ENCODE data around the gene WDR73. TPM values are rescaled to one million over a fixed set of nuclear protein-coding genes. Genes with fewer than 3 reads are reported as not detected.

WDR73 gene
- total RNA-seq, 1 donor from 2014 or later = 46.8 TPM

DNA sequence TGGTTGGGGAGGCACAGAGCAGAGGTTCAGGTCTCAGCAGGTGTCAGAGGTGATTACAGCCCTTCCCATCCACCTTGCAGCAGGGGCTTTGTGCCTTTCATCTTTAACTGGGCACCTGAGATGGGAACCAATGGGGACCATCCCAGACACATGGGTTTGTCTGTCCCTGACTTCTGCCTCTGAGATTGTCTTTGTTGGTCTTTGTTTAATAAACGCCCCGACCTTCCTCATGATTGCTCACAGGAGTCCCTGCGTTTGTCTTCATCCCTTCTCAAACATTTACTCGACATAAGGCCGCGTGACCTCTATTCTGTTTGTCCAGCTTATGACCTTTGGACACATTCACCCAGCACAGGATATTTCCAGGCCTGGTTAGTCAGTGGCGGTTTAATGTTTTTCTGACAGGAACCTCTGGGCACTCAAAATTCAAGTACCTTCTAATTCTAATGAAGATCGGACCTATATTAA, 47.4 kb downstream of the WDR73 start:
- Mint-ChIP-seq H3K27me3 (ENCODE audit: insufficient read depth, low read depth) (no peaks in the 10 kb centered on the region), H3K36me3 (peaks cover 42% of the 10 kb centered on the region), H3K9me3 (no peaks in the 10 kb centered on the region), H3K27ac (no peak overlapping the region), H3K4me1 (peaks cover 12% of the 10 kb centered on the region), H3K4me3 (no peak overlapping the region)
- Histone ChIP-seq H3K9me3 (ENCODE audit: low read depth) (no peaks in the 10 kb centered on the region), H3K9ac (no peak overlapping the region), H3K4me1 (peaks cover under 1% of the 10 kb centered on the region), H2AFZ (replicated peaks) (no peak overlapping the region), H3K27ac (no peak overlapping the region), H3F3A (ENCODE audit: low read depth) (no peaks in the 10 kb centered on the region), H3K27me3 (peaks cover 31% of the 10 kb centered on the region), H3K36me3 (no peaks in the 10 kb centered on the region), H4K20me1 (ENCODE audit: low read depth) (peaks cover 51% of the 10 kb centered on the region), H3K4me2 (no peak overlapping the region), H3K4me3 (no peak overlapping the region), H3K79me2 (ENCODE audit: low read depth) (peaks cover under 1% of the 10 kb centered on the region)
- DNase-seq (ENCODE audit: low spot score) = no peak
- no peak for TF ChIP-seq EZH2 (IDR thresholded peaks at IDR 0.05)
- no peak for TF ChIP-seq CTCF (IDR thresholded peaks at IDR 0.05)
- no peak for TF ChIP-seq EZH2phosphoT487 (IDR thresholded peaks at IDR 0.05)

- H3F3A ChIP-seq (ENCODE audit: low read depth) = no peaks in the 10 kb centered on the region
These were observed 48.6 kb downstream of the WDR73 start for GRCh38 chr15:84605554-84605882.

DNA sequence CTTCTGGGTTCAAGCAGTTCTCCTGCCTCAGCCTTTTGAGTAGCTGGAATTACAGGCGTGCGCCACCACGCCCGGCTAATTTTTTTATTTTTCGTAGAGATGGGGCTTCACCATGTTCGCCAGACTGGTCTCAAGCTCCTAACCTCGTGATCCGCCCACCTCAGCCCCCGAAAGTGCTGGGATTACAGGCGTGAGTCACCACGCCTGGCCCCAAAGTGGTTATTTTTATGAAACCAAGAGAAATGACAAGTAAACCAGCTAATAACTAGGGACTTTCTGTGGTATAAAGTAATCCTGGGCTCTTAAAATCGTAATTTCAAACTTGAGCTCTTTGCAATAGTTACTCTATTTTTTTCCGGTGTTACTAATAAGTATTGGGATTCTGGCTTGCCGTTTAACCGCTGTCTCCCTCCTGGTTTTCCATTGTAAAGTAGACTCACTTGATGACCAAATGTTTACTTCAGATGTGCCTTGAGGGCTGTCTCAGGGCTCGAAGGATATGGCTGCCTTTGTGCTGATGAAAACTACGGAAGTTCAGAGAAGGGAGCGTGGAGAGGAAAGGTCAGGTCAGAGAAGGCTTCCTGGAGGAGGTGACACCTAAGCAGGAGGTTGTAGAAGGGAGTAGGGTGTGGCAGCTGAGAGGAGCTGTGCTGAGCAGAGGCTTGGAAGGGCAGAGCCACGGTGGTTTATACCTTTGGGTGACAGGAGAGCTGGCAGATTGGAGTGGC, 49.1 kb downstream of the WDR73 start:
- peaks cover 5% of the 10 kb centered on the region for H3K79me2 ChIP-seq (ENCODE audit: low read depth)
- Mint-ChIP-seq H3K4me3 (no peak overlapping the region), H3K36me3 (peaks cover 39% of the 10 kb centered on the region)

More at GRCh38 chr15:84605554-84605882, 48.6 kb downstream of the WDR73 start:
- no peak overlapping the region for H3K27ac Mint-ChIP-seq
- H3K4me1 Mint-ChIP-seq = peaks cover 12% of the 10 kb centered on the region
- no peaks in the 10 kb centered on the region for H3K36me3 ChIP-seq
- H3K4me1 ChIP-seq = peaks cover 5% of the 10 kb centered on the region
- H2AFZ ChIP-seq (replicated peaks) = no peak overlapping the region
- H3K27me3 ChIP-seq = peaks cover 38% of the 10 kb centered on the region
- no peak overlapping the region for H3K4me2 ChIP-seq
- H3K79me2 ChIP-seq (ENCODE audit: low read depth) = peaks cover 5% of the 10 kb centered on the region
- TF ChIP-seq CTCF (IDR thresholded peaks at IDR 0.05) = no peak
- TF ChIP-seq EZH2 (IDR thresholded peaks at IDR 0.05) = no peak
- no peaks in the 10 kb centered on the region for H3K9me3 ChIP-seq (ENCODE audit: low read depth)
- peaks cover 55% of the 10 kb centered on the region for H4K20me1 ChIP-seq (ENCODE audit: low read depth)
- H3K9ac ChIP-seq = no peak overlapping the region
- no peak for DNase-seq (ENCODE audit: low spot score)
- peaks cover 42% of the 10 kb centered on the region for H3K36me3 Mint-ChIP-seq
- no peak overlapping the region for H3K4me3 Mint-ChIP-seq
- no peak overlapping the region for H3K4me3 ChIP-seq
- no peak overlapping the region for H3K27ac ChIP-seq
- H3K27me3 Mint-ChIP-seq (ENCODE audit: insufficient read depth, low read depth) = peaks cover 3% of the 10 kb centered on the region
- H3K9me3 Mint-ChIP-seq = no peaks in the 10 kb centered on the region

More for the DNA sequence above, 49.1 kb downstream of the WDR73 start:
- H4K20me1 ChIP-seq (ENCODE audit: low read depth) = peaks cover 55% of the 10 kb centered on the region
- H2AFZ ChIP-seq (replicated peaks) = no peak overlapping the region
- H3K4me3 ChIP-seq = no peak overlapping the region
- no peak for TF ChIP-seq EZH2phosphoT487 (IDR thresholded peaks at IDR 0.05)
- no peak for TF ChIP-seq EZH2 (IDR thresholded peaks at IDR 0.05)
- no peak for TF ChIP-seq CTCF (IDR thresholded peaks at IDR 0.05)
- H3K27me3 ChIP-seq = peaks cover 43% of the 10 kb centered on the region
- no peak overlapping the region for H3K27ac ChIP-seq
- Mint-ChIP-seq H3K27me3 (ENCODE audit: insufficient read depth, low read depth) (peaks cover 3% of the 10 kb centered on the region), H3K4me1 (peaks cover 12% of the 10 kb centered on the region), H3K9me3 (no peaks in the 10 kb centered on the region), H3K27ac (peak overlapping the region; percentile 23)
- no peaks in the 10 kb centered on the region for H3K36me3 ChIP-seq
- no peak overlapping the region for H3K9ac ChIP-seq
- peaks cover 5% of the 10 kb centered on the region for H3K4me1 ChIP-seq
- H3K9me3 ChIP-seq (ENCODE audit: low read depth) = no peaks in the 10 kb centered on the region
- H3K4me2 ChIP-seq = no peak overlapping the region
- no peaks in the 10 kb centered on the region for H3F3A ChIP-seq (ENCODE audit: low read depth)
- no peak for DNase-seq (ENCODE audit: low spot score)
